Prostate gland (tissue), 2 donors: ENCODE measurements around the gene RELL1. TPM values are rescaled to one million over a fixed set of nuclear protein-coding genes. Genes with fewer than 3 reads are reported as not detected.

Experiments used
- DNase-seq: peaks from one replicate; pipeline ENCODE4 v3.0.0-alpha.2; 2019; ENCODE audit warnings: low spot score
- H3K27ac ChIP-seq, 2 donors: fragments of 200-600 bp; sonication (generic); 2 replicates each; pipeline ENCODE4 v1.5.1; 2017 to 2019
- H3K27me3 ChIP-seq: fragments of 200-600 bp; sonication (generic); replicated peaks from 2 replicates; pipeline ENCODE4 v1.5.1; 2019; ENCODE audit not compliant: insufficient read depth
- H3K36me3 ChIP-seq, 2 donors: fragments of 200-600 bp; sonication (generic); 1 replicate in 1 of 2; 2 replicates in 1 of 2; pipeline versions ENCODE4 v1.5.1 to v1.8.1; 2017 to 2019
- H3K4me1 ChIP-seq: fragments of 200-600 bp; sonication (generic); replicated peaks from 2 replicates; pipeline ENCODE4 v1.5.1; 2019
- H3K4me3 ChIP-seq, 2 donors: fragments of 200-600 bp; sonication (generic); 2 replicates each; pipeline ENCODE4 v1.5.1; 2017 to 2019
- H3K9me3 ChIP-seq: fragments of 200-600 bp; sonication (generic); 2 replicates; pipeline ENCODE4 v1.5.1; 2017
- POLR2A ChIP-seq: fragments of 450-650 bp; IDR thresholded peaks from one replicate; pipeline ENCODE4 v1.6.1; 2016; ENCODE audit warnings: antibody characterized with exemption, mild to moderate bottlenecking
- POLR2AphosphoS5 ChIP-seq: sonication (generic); formaldehyde crosslinking; IDR thresholded peaks from one replicate; pipeline ENCODE4 v1.6.1; 2017; ENCODE audit warnings: antibody characterized with exemption
- WGBS: methylation state at CpG from one replicate; pipeline ENCODE4 v1.1.5; 2018; 5-methylcytosine and 5-hydroxymethylcytosine counted together
- intact Hi-C: fragments of 100-400 bp; cut with DNase I; formaldehyde crosslinking; loops from one replicate; pipeline ENCODE4 v1.14.2; 2022
- total RNA-seq, 2 donors: library from RNA; depleted of rRNA; stranded (reverse); fragments of >200 nt; gene quantifications; one replicate each; pipeline ENCODE4 v1.1.0, GENCODE V29; 2016
- TF ChIP-seq, protein P1 (sequence below), 4 experiments: fragments of 200-600 bp in 2 of 4; fragments of 450-650 bp in 2 of 4; sonication (generic) in 2 of 4; IDR thresholded peaks; 1 replicate in 3 of 4; 2 replicates in 1 of 4; pipeline ENCODE4 v1.5.1; 2016 to 2019; ENCODE audit warnings: antibody characterized with exemption in 4 of 4, mild to moderate bottlenecking in 2 of 4, moderate library complexity in 2 of 4

RELL1 gene
- total RNA-seq, 2 donors from 2014 or later, result 18.9 to 26.2 TPM

DNA sequence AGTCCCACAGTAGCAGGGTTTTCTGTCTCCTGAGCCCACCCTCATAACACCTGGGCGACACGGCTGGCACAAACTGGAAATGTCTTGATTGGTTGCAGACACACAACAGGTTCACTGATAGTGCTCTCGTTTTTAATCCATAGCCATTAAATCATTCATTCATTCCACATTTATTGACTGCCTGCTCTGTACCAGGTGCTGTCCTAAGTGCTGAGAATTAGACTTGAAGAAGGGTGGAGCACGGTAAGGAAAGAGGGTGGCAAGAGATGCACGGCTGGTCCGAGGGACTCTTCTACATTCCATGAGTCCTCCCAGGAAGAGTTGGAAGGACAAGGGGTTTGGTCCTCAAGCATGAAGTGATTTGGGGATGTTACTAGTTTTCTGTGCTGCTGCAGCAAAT, 100.0 kb downstream of the RELL1 start:
- Histone ChIP-seq H3K4me3 (no peak overlapping the region), H3K27ac (no peak overlapping the region), H3K27me3 (no peaks in the 10 kb centered on the region), H3K9me3 (no peaks in the 10 kb centered on the region), H3K4me1 (no peaks in the 10 kb centered on the region), H3K36me3 (no peaks in the 10 kb centered on the region)
- intact Hi-C loops, result no loop called here
- 46% methylated on average over 6 of the region's 6 CpGs for WGBS
- TF ChIP-seq POLR2AphosphoS5, result no peak
- no peak for TF ChIP-seq POLR2A
- TF ChIP-seq, protein P1, sequence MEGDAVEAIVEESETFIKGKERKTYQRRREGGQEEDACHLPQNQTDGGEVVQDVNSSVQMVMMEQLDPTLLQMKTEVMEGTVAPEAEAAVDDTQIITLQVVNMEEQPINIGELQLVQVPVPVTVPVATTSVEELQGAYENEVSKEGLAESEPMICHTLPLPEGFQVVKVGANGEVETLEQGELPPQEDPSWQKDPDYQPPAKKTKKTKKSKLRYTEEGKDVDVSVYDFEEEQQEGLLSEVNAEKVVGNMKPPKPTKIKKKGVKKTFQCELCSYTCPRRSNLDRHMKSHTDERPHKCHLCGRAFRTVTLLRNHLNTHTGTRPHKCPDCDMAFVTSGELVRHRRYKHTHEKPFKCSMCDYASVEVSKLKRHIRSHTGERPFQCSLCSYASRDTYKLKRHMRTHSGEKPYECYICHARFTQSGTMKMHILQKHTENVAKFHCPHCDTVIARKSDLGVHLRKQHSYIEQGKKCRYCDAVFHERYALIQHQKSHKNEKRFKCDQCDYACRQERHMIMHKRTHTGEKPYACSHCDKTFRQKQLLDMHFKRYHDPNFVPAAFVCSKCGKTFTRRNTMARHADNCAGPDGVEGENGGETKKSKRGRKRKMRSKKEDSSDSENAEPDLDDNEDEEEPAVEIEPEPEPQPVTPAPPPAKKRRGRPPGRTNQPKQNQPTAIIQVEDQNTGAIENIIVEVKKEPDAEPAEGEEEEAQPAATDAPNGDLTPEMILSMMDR (IDR thresholded peaks at IDR 0.05), result no peak
- no peak for DNase-seq

DNA sequence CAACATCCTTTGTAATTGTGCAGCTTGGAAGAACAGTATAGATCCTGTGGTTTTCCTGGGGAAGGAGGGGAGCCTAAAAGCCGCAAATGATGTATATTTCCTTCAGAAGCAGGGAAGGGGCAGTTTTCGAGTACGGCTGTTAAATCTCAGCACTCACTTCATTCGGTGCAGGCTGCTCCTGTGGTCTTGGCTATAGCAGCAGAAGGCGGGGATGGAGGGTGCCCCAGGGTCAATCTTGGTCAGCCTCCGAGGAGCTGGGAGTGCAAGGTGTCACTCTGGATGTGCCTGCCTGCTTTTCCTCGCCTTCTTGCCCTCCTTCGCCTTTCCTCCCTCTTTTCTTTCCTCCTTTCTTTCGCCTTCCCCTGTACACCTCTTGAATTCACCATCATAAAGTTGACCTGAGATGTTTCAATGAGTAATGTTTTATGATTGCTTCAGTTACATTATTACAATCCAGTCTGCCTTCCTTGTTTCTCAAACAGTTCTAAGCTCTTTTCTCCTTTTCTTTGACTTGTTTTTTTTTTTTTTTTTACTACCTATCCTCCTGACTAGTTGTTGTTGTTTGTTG, 101.6 kb downstream of the RELL1 start:
- Histone ChIP-seq H3K27me3 (no peaks in the 10 kb centered on the region), H3K4me3 (no peak overlapping the region), H3K36me3 (no peaks in the 10 kb centered on the region), H3K9me3 (no peaks in the 10 kb centered on the region), H3K4me1 (no peaks in the 10 kb centered on the region), H3K27ac (no peak overlapping the region)
- TF ChIP-seq POLR2A, result no peak
- WGBS, result 69% methylated on average over 9 of the region's 9 CpGs
- no peak for DNase-seq
- intact Hi-C loops, result no loop called here

DNA sequence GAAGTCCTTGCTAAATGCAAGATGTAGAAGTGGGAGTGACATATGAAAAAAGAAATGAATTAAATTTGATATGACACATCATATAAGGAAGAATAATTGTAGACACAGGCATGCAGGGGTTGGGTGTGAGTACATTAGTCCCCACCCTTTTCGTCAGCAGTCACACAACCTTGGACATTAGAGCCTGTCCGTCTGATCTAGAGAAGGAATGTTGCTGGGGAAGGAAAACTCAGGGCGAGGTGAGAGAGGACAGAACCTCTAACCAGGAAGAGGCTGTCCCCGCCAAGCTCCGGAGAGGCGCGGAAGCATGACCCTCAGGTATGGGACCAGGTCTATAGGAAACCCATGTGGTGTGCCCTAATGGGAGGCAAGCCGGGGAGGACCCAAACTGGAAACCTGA, 102.1 kb downstream of the RELL1 start:
- intact Hi-C loops, result no loop called here
- no peaks in the 10 kb centered on the region for H3K9me3 ChIP-seq
- WGBS, result 77% methylated on average over 8 of the region's 8 CpGs
- no peak overlapping the region for H3K27ac ChIP-seq
- no peaks in the 10 kb centered on the region for H3K36me3 ChIP-seq
- TF ChIP-seq, protein P1 (IDR thresholded peaks at IDR 0.05), result no peak
- TF ChIP-seq POLR2AphosphoS5 (no peak), POLR2A (no peak)
- no peaks in the 10 kb centered on the region for H3K27me3 ChIP-seq
- DNase-seq, result no peak
- H3K4me1 ChIP-seq, result no peaks in the 10 kb centered on the region
- H3K4me3 ChIP-seq, result no peak overlapping the region

DNA sequence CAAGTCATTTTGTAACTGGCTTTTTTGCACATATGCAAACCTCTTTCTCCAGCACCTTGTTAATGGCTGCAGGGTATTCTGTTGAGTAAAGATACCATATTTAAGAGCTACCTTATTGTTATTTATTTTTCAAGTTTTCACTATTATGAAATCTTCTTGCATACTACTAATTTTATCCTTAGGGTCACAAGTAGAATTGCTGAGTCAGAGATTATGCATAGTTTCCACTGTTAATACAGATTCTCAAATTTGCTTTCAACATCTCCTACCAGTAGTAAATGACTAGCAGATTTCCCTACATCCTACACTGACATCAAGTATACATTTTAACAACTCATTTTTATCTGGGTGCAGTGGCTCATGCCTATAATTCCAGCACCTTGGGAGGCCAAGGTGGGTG, 112.6 kb downstream of the RELL1 start:
- intact Hi-C loops, result no loop called here

DNA sequence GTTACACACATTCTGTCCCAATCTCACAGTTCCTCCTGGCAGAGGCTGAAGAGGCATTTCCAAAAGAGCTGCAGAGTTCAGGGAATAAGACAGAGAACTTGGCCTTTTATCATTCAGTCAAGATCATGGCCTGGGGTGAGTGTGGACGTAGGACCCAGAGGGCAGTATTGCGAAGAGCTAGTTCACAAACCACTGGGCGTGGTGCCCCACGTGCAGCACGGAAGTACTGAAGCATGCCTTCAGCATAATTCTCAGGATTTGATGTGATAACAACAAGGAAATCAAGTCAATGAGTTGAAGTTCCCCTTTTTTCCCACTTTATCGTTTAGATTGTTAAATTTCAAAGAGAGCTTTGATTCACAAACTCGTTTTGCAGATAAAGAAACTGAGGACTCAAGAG, 117.7 kb downstream of the RELL1 start:
- Histone ChIP-seq H3K27me3 (no peaks in the 10 kb centered on the region), H3K4me1 (no peaks in the 10 kb centered on the region), H3K4me3 (no peak overlapping the region), H3K27ac (no peak overlapping the region), H3K9me3 (no peaks in the 10 kb centered on the region), H3K36me3 (no peaks in the 10 kb centered on the region)
- TF ChIP-seq POLR2AphosphoS5, result no peak
- TF ChIP-seq, protein P1 (IDR thresholded peaks at IDR 0.05), result no peak
- no peak for TF ChIP-seq POLR2A
- WGBS, result 62% methylated on average over 7 of the region's 7 CpGs
- intact Hi-C loops, result no loop called here
- DNase-seq, result no peak

More for the DNA sequence above, 112.6 kb downstream of the RELL1 start:
- H3K27ac ChIP-seq, result no peak overlapping the region
- no peaks in the 10 kb centered on the region for H3K9me3 ChIP-seq
- no peaks in the 10 kb centered on the region for H3K4me1 ChIP-seq
- no peaks in the 10 kb centered on the region for H3K27me3 ChIP-seq
- no peaks in the 10 kb centered on the region for H3K36me3 ChIP-seq
- H3K4me3 ChIP-seq, result no peak overlapping the region
- DNase-seq, result no peak
- TF ChIP-seq POLR2A (no peak), POLR2AphosphoS5 (no peak)
- TF ChIP-seq, protein P1 (IDR thresholded peaks at IDR 0.05), result no peak
